NCI-H2081 (cell line): ENCODE results near the gene SHISA5.

ENCODE experiments used
- DNase-seq, 2 experiments: peaks; one replicate each; lab custom pipeline; 2025; lab: John Stamatoyannopoulos, UW

The SHISA5 gene

GRCh38 chr3:48459773-48460516, 44.0 kb downstream of the SHISA5 start:
- DNase-seq = no peak

GRCh38 chr3:48459331-48459730, 44.6 kb downstream of the SHISA5 start:
- DNase-seq = no peak

- DNase-seq = no peak
These were observed 47.5 kb downstream of the SHISA5 start for GRCh38 chr3:48456456-48456855.

- no peak for DNase-seq
These were observed 52.7 kb downstream of the SHISA5 start for GRCh38 chr3:48451270-48451669.

GRCh38 chr3:48446425-48447193, 57.4 kb downstream of the SHISA5 start, which contains the start of gene ATRIP:
Gene ATRIP (plus strand): TSS chr3:48446737. CDS start chr3:48446846, 109 bp downstream.
- DNase-seq = peak; percentile 79 to 83

DNA sequence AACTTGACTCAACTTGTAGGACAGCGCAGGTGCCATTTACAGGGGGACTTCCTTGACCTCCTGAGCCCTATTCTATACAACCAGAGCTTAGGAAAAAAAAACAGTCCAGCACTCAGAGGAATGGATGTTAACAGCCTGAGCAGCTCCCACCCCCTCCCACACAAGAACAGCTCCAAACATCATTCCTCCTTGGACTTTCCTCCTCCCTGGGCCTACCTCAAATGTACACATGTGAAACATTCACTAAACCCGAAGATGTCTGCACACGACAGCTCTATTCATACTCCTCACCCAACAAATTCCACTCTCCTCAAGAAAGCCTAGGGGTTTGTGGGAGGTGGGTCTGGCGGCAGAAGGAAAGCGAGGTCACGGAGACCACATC, 57.9 kb downstream of the SHISA5 start:
- DNase-seq = no peak

DNA sequence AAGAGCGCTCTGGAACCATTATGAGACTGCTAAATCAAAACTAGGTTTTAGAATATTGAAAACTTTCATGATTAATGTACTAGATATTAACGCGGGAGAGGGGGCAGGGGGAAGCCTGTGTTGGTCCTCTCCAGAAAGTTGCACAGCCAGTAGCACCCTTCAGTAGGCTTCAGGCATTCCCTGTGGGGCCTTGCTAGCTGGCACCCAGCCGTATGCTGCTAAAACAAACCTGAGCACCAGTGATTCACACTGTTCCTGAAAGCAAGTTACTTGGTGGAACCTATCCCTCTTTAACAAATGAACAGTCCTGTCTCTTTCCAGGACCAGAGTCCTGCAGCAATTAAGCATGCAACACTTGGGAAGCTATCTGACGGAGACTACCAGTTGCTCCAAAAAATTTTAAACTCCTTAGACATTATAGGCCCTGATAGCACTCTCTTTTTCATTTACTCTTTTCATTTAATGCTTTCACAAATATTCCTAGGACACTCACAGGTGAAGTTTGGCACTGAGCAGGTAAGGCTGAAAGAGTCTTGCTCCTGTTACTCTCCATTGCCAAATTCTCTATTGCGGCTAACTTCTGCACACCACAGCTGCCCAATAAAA, 58.6 kb downstream of the SHISA5 start:
- DNase-seq = no peak

DNA sequence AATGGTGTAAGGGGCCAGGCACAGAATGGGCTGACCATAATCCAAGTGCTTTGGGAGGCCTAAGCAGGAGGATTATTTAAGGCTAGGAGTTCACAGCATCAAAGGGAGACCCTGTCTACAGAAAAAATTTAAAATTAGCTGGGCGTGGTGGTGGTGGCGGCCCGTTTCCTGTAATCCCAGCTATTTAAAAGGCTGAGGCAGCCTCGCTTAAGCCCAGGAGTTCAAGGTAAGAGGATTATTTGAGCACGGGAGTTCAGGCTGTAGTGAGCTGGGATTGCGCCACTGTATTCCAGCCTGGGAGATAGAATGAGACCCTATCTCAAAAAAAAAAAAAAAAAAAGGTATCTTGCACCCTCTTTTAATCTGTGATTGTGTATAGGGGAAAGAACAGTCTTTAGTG, 62.0 kb downstream of the SHISA5 start:
- DNase-seq = no peak

GRCh38 chr3:48440590-48440958, 63.4 kb downstream of the SHISA5 start:
- DNase-seq = no peak

DNA sequence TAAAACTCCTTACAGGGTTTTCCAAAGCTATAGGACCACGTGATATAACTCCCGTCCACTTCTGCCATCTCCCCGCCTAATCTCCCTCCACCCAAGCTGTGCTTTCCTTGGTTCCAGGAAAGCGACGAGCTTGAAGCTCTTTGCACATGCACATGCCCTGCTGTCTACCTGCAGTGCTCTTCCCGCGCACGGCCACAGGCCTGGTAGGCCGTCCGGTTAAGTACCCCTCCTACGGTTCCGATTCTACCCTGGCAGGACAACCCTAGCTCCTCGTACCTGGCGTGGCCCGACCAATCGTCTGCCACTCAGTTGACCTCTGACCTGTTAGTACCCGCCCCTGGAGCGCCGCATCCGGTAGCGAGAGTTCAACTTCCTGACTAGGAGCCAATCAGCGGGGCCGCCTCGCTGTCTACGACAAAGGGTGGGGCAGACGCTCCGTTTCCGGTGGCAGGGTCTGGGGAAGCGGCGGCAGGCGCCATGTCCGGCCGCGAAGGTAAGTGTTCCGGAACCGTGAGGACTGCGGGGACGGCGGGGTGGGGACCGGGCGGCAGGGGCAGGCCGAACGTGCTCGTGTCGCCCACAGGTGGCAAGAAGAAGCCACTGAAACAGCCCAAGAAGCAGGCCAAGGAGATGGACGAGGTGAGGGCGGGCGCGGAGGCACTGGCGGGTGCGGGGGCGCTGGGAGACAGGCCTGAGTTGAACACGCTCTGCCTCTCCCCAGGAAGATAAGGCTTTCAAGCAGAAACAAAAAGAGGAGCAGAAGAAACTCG, 64.0 kb downstream of the SHISA5 start, which contains the start of the genes CCDC51 and TMA7:
Gene CCDC51 (minus strand): TSS at position 300 of the 770 bp plus-strand sequence. CDS start 4,991 bp downstream, outside the sequence.
Gene TMA7 (plus strand): TSS at position 438 of the 770 bp plus-strand sequence. CDS start 40 bp downstream, at position 478.
- DNase-seq = peak; percentile 92 to 96

GRCh38 chr3:48437812-48438211, 66.2 kb downstream of the SHISA5 start:
- DNase-seq = no peak

- DNase-seq = no peak
These were observed 67.1 kb downstream of the SHISA5 start for GRCh38 chr3:48436855-48437254.

GRCh38 chr3:48436477-48436787, 67.5 kb downstream of the SHISA5 start:
- no peak for DNase-seq

DNA sequence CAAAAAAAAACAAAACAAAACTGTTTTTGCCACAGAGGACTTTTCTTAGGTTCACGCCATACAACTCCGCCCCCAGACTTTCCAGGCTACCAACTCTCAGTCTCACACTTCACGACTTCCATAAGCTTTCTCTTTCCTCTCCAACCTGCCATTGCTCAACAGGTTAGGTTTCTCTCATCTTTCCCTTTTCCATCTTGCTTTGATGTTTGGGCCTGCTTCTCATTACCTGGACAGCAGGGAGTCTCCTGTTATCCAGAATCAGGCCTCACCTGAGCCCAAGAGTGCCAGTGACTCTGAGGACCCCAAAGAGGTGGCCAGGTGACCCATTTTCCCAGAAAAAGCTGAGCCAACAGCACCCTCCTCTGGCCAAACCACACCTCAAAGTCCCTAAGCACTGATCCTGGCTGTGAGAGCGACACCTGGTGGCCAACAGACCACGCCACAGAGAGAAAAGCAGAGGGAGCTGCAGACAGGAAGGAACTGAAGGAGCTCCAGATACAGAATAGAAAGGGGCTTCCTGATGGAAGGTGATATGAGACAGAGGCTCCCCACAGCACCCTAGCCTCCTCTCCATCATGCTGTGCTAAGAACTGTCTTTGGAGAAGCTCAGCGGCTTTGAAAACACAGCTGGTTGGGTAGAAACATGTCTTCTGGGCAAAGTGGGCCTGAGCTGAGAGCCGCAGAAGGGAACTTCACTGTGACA, 68.0 kb downstream of the SHISA5 start:
- peak; percentile 63 to 70 for DNase-seq

DNA sequence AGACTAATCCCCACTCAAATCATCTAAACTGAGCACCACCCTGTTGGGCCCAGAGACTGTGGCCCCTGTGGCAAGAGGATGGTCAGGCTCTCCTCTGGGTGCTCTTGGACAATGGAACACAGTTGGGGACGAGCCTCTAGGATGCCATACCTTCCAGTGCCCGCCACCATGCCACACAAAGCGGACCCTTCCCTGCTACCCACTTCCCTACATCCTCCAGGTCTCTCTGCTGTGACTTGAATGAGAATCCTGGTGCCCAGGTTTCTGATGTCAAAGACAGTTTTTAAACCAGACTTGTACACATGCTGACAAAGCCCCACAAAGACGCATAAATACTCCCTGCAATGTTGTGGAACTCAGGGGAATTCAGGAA, 68.8 kb downstream of the SHISA5 start:
- DNase-seq = no peak

DNA sequence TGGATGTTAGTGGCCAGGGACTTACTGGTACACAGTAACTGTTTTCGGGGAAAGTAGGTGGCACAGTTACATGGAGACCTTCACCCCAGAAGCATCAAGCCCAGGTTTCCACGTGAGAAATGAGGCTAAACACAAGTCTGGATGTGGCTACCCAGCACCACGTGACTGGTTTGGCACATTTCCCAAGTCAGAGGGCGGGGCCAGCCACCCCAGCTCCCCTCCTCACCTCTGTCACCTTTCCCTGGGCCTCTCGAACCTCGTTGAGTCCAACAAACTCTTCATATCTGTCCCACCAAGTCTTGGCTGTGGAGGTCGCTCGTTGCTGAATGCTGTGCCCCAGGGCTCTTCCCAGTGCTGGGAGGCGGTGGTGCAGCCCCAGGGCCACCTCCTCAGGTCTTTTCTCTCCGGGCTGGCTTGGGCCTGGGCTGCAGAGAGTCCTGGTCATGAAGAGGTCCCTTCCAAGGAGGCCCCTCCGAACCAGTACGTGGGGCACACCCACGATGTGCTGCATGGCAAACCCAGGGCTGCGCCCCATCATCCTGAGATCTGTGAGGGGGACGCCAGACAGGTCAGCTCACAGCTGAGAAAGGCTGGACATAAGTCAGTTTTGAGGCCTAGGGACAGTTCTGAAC, 69.3 kb downstream of the SHISA5 start:
- no peak for DNase-seq

GRCh38 chr3:48433472-48434118, 70.4 kb downstream of the SHISA5 start:
- no peak for DNase-seq

DNA sequence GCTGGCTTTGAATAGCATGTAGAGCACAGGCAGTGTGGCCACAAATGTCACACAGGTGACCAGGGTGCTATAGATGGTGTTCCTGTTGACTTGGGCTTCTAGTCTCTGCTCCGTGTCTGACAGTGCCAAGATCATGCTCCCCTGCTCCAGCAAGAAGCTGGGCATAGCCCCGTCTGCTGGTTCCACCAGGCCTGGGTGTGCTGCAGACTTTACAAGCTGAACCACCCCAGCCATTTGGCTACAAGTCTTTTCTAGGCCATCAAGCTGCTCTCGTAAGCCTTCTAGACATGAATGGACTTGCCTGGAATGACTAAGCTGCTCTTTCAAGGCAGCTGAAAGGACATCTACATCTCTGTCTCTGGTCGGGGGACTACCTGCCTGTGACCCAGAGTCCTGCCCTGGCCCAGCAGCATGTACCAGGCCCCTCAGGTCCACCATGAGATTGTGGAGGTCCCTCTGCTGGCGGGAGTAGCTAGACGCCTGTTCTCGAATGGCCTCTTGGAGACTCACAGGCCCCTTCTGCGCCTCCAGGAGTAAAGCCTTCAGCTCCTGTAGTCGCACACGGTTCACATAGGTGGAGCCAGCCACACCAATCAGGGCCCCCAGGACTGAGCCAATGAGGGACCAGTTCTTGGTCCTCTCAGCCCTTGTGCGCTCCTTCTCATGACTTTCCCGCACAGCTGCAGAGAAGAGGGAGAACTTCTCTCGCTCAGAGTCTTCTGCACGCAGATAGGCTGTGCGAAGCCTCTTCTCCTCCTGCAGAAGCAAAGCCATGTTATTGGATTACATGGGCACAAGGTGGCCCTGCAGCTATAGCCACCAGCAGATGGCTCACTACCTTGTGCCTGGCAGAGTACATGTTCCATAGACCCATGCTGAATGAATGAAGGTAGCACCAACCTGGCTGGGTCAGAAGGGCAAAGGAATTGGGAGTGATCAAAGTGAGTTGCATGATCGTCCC, 71.3 kb downstream of the SHISA5 start:
- DNase-seq = no peak
